SK-N-SH (cell line): ENCODE measurements around the gene MYO15A. TPM values are rescaled to one million over a fixed set of nuclear protein-coding genes. Genes with fewer than 3 reads are reported as not detected.

Experiments
- CTCF ChIA-PET: fragments of 300-600, 350-600 bp; formaldehyde crosslinking; extraction: SDS; loops from one replicate; lab custom pipeline; 2021; lab: Yijun Ruan, JAX
- POLR2A ChIA-PET: fragments of 350-600 bp; sonication (Branson Sonifier 250); formaldehyde crosslinking; extraction: SDS; loops from one replicate; lab custom pipeline; 2020; ENCODE audit warnings: antibody characterized with exemption, inconsistent platforms; lab: Yijun Ruan, JAX
- DNase-seq: peaks from one replicate; pipeline ENCODE4 v3.0.0; 2012
- H2AFZ ChIP-seq: fragments of 200-600 bp; sonication (generic); 2 replicates; pipeline ENCODE4 v1.8.1; 2016; ENCODE audit warnings: antibody characterized with exemption, mild to moderate bottlenecking, low read depth
- H3F3A ChIP-seq: fragments of 200-600 bp; sonication (generic); replicated peaks from 2 replicates; pipeline ENCODE3; 2016; ENCODE audit warnings: antibody characterized with exemption, mild to moderate bottlenecking; ENCODE audit not compliant: insufficient read depth
- H3K27ac ChIP-seq, 2 experiments: fragments of 200-500 bp in 1 of 2; fragments of 200-600 bp in 1 of 2; sonication (Bioruptor generic) in 1 of 2; sonication (generic), shearing (Covaris generic) in 1 of 2; 2 replicates each; pipeline versions ENCODE4 v1.5.1 to v1.6.1; 2014 to 2016; ENCODE audit warnings: low read depth in 2 of 2, inconsistent platforms in 1 of 2, low read length in 1 of 2, mild to moderate bottlenecking in 1 of 2, mixed read lengths in 1 of 2
- H3K27me3 ChIP-seq: fragments of 200-600 bp; sonication (generic), shearing (Covaris generic); 2 replicates; pipeline ENCODE4 v1.6.1; 2016; ENCODE audit warnings: mixed run types; ENCODE audit not compliant: insufficient read depth
- H3K36me3 ChIP-seq, 2 experiments: fragments of 200-500 bp in 1 of 2; fragments of 200-600 bp in 1 of 2; sonication (Bioruptor generic) in 1 of 2; sonication (generic) in 1 of 2; replicated peaks in 1 of 2; 2 replicates each; pipeline versions ENCODE3 to v1.5.1; 2014 to 2016; ENCODE audit warnings: low read length in 1 of 2, mild to moderate bottlenecking in 1 of 2; ENCODE audit not compliant: insufficient read depth in 2 of 2, control insufficient read depth in 1 of 2
- H3K4me1 ChIP-seq, 2 experiments: fragments of 200-500 bp in 1 of 2; fragments of 200-600 bp in 1 of 2; sonication (Bioruptor generic) in 1 of 2; sonication (generic), shearing (Covaris generic) in 1 of 2; 2 replicates each; pipeline versions ENCODE4 v1.5.1 to v1.6.1; 2014 to 2016; ENCODE audit warnings: low read depth in 1 of 2, low read length in 1 of 2, mixed run types in 1 of 2; ENCODE audit not compliant: insufficient read depth in 2 of 2, control insufficient read depth in 1 of 2
- H3K4me2 ChIP-seq: fragments of 200-600 bp; sonication (generic), shearing (Covaris generic); 2 replicates; pipeline ENCODE4 v1.6.1; 2017; ENCODE audit warnings: mixed run types
- H3K4me3 ChIP-seq, 2 experiments: fragments of 200-500 bp in 1 of 2; fragments of 200-600 bp in 1 of 2; sonication (Bioruptor generic) in 1 of 2; sonication (generic), shearing (Covaris generic) in 1 of 2; 2 replicates each; pipeline versions ENCODE4 v1.5.1 to v1.8.1; 2014 to 2016; ENCODE audit warnings: low read depth in 2 of 2, inconsistent platforms in 1 of 2, low read length in 1 of 2, mild to moderate bottlenecking in 1 of 2, mixed read lengths in 1 of 2, moderate library complexity in 1 of 2
- H3K79me2 ChIP-seq: fragments of 200-600 bp; sonication (generic); 2 replicates; pipeline ENCODE4 v1.8.1; 2017; ENCODE audit warnings: mild to moderate bottlenecking; ENCODE audit not compliant: insufficient read depth
- H3K9ac ChIP-seq: fragments of 200-600 bp; sonication (generic); 2 replicates; pipeline ENCODE4 v1.6.1; 2017; ENCODE audit warnings: mixed run types
- H3K9me2 ChIP-seq: fragments of 200-600 bp; sonication (generic); 2 replicates; pipeline ENCODE4 v1.6.1; 2017; ENCODE audit warnings: mixed run types
- H3K9me3 ChIP-seq: fragments of 200-600 bp; sonication (generic); 2 replicates; pipeline ENCODE4 v1.6.1; 2017; ENCODE audit warnings: mixed run types, mild to moderate bottlenecking, moderate library complexity
- H4K20me1 ChIP-seq: fragments of 200-600 bp; sonication (generic); 2 replicates; pipeline ENCODE4 v1.6.1; 2017; ENCODE audit warnings: mild to moderate bottlenecking, mixed run types; ENCODE audit not compliant: insufficient read depth
- CTCF ChIP-seq: fragments of 200-600 bp; sonication (generic); IDR thresholded peaks from 2 replicates; pipeline ENCODE4 v1.6.1; 2017; ENCODE audit warnings: antibody characterized with exemption, mild to moderate bottlenecking, moderate library complexity
- EP300 ChIP-seq, 2 experiments: IDR thresholded peaks; 2 replicates each; pipeline versions ENCODE4 v1.4.0 to v1.6.1; 2012; ENCODE audit warnings: borderline replicate concordance in 1 of 2, low read depth in 1 of 2, low read length in 1 of 2
- EZH2phosphoT487 ChIP-seq: fragments of 200-600 bp; sonication (generic); IDR thresholded peaks from 2 replicates; pipeline ENCODE4 v1.6.1; 2017; ENCODE audit warnings: low read depth, mixed run types, mild to moderate bottlenecking, antibody characterized with exemption, moderate library complexity, borderline replicate concordance
- FOXM1 ChIP-seq: IDR thresholded peaks from 2 replicates; pipeline ENCODE4 v1.4.0; 2012; ENCODE audit warnings: low read depth, mild to moderate bottlenecking
- GABPA ChIP-seq: IDR thresholded peaks from 2 replicates; pipeline ENCODE4 v1.4.0; 2012; ENCODE audit warnings: low read depth, mild to moderate bottlenecking
- MAX ChIP-seq: IDR thresholded peaks from 2 replicates; pipeline ENCODE4 v1.4.0; 2012; ENCODE audit warnings: low read depth
- NFIC ChIP-seq: IDR thresholded peaks from 2 replicates; pipeline ENCODE4 v1.4.0; 2012; ENCODE audit warnings: borderline replicate concordance
- NRF1 ChIP-seq: IDR thresholded peaks from 2 replicates; pipeline ENCODE4 v1.6.1; 2012; ENCODE audit warnings: low read depth, mild to moderate bottlenecking, low read length
- POLR2AphosphoS5 ChIP-seq: IDR thresholded peaks from 2 replicates; pipeline ENCODE4 v1.6.1; 2012; ENCODE audit warnings: low read depth, low read length
- RFX5 ChIP-seq: IDR thresholded peaks from 2 replicates; pipeline ENCODE4 v1.6.1; 2012; ENCODE audit warnings: mild to moderate bottlenecking, improper control_type of control experiment, low read length
- SIN3A ChIP-seq: IDR thresholded peaks from 2 replicates; pipeline ENCODE4 v1.6.1; 2012; ENCODE audit warnings: low read depth, mild to moderate bottlenecking, low read length, moderate library complexity, borderline replicate concordance
- SMC3 ChIP-seq: IDR thresholded peaks from 2 replicates; pipeline ENCODE4 v1.6.1; 2012; ENCODE audit warnings: low read depth, low read length, improper control_type of control experiment
- TAF1 ChIP-seq: IDR thresholded peaks from 2 replicates; pipeline ENCODE4 v1.6.1; 2012; ENCODE audit warnings: low read depth, mild to moderate bottlenecking, low read length, moderate library complexity, borderline replicate concordance
- USF1 ChIP-seq: IDR thresholded peaks from 2 replicates; pipeline ENCODE4 v1.4.0; 2012; ENCODE audit warnings: low read depth, borderline replicate concordance
- USF2 ChIP-seq: fragments of 150-350 bp; IDR thresholded peaks from 2 replicates; pipeline ENCODE4 v1.6.1; 2017; ENCODE audit warnings: antibody characterized with exemption, low read length, low read depth, borderline replicate concordance
- YY1 ChIP-seq: IDR thresholded peaks from 2 replicates; pipeline ENCODE4 v1.4.0; 2012; ENCODE audit warnings: low read depth, mild to moderate bottlenecking
- WGBS: methylation state at CpG from one replicate; pipeline ENCODE4 v1.1.6; 2017; ENCODE audit warnings: low lambda C conversion rate; 5-methylcytosine and 5-hydroxymethylcytosine counted together
- polyA plus RNA-seq, 3 experiments: library from polyadenylated mRNA; depleted of rRNA; stranded (reverse); fragments of >200 nt; gene quantifications; 2 replicates each; pipeline ENCODE4 v1.2.3, GENCODE V29; 2012
- TF ChIP-seq, protein P1 (sequence below): IDR thresholded peaks from 2 replicates; pipeline ENCODE4 v1.4.0; 2012; ENCODE audit warnings: low read depth, borderline replicate concordance
- TF ChIP-seq, protein P2 (sequence below): IDR thresholded peaks from 2 replicates; pipeline ENCODE4; 2012

MYO15A gene
- polyA plus RNA-seq, 1 of the 3 experiments (the other 2 are of a cell fraction): 0.43 TPM

DNA sequence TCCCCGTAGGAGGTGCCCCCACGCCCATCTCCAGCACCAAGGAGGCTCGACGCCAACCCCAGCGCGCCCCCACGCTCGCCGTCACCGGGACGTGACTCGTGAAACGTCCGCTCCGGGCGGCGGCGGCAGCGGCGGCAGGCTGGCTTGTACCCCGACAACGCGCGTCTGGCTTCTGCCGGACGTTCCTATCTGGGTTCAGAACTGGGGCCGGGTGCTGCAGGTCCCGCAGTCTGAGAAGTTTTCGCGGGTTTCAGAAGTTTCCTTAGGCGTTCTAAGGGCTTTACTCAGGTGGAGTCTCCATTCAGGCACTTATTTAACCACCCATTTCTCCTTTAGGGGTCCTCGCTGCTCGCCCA is 74.4 kb downstream of the MYO15A start:
- H3K36me3 ChIP-seq: peaks cover 2 to 3% of the 10 kb centered on the region in 2 experiments
- H3F3A ChIP-seq: peaks cover 44% of the 10 kb centered on the region
- peaks cover 7 to 37% of the 10 kb centered on the region in 2 experiments; a peak in 2 of 4 replicates for H3K4me1 ChIP-seq
- H4K20me1 ChIP-seq: peaks cover 38% of the 10 kb centered on the region
- H3K9me3 ChIP-seq: no peaks in the 10 kb centered on the region
- H3K79me2 ChIP-seq: peaks cover 42% of the 10 kb centered on the region
- H3K4me2 ChIP-seq: peak overlapping the region; percentile 98
- TF ChIP-seq YY1 (no peak), CTCF (no peak), NRF1 (no peak), SIN3A (0 out of 2 replicates have a peak, but pooled peaks have one; percentile 34), MAX (no peak; the same call in 1 of the 2 replicates), TAF1 (peak; percentile 61; the same call in 1 of the 2 replicates), NFIC (no peak), RFX5 (no peak), EZH2phosphoT487 (no peak), USF2 (no peak), SMC3 (no peak), GABPA (no peak; the same call in 1 of the 2 replicates), USF1 (no peak), EP300 (IDR thresholded peaks at IDR 0.05; ENCODE audit: borderline replicate concordance in 1 of 2, low read depth in 1 of 2, low read length in 1 of 2) (no peak), POLR2AphosphoS5 (no peak; the same call in 1 of the 2 replicates), FOXM1 (no peak)
- TF ChIP-seq, protein P1, sequence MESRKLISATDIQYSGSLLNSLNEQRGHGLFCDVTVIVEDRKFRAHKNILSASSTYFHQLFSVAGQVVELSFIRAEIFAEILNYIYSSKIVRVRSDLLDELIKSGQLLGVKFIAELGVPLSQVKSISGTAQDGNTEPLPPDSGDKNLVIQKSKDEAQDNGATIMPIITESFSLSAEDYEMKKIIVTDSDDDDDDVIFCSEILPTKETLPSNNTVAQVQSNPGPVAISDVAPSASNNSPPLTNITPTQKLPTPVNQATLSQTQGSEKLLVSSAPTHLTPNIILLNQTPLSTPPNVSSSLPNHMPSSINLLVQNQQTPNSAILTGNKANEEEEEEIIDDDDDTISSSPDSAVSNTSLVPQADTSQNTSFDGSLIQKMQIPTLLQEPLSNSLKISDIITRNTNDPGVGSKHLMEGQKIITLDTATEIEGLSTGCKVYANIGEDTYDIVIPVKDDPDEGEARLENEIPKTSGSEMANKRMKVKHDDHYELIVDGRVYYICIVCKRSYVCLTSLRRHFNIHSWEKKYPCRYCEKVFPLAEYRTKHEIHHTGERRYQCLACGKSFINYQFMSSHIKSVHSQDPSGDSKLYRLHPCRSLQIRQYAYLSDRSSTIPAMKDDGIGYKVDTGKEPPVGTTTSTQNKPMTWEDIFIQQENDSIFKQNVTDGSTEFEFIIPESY: no peak
- TF ChIP-seq, protein P2, sequence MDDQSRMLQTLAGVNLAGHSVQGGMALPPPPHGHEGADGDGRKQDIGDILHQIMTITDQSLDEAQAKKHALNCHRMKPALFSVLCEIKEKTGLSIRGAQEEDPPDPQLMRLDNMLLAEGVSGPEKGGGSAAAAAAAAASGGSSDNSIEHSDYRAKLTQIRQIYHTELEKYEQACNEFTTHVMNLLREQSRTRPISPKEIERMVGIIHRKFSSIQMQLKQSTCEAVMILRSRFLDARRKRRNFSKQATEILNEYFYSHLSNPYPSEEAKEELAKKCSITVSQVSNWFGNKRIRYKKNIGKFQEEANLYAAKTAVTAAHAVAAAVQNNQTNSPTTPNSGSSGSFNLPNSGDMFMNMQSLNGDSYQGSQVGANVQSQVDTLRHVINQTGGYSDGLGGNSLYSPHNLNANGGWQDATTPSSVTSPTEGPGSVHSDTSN: no peak
- CTCF ChIA-PET: interaction anchor here (0.8 to 1.9 kb wide), 4 partner anchors 10 to 41 kb away, joined by 3 to 6 read pairs (median 4); no protein-coding TSS in a partner anchor
- H3K27ac ChIP-seq: peak overlapping the region; percentile 96 to 98
- peak overlapping the region; percentile 65 to 84 for H3K4me3 ChIP-seq
- POLR2A ChIA-PET: interaction anchor here (0.9 to 2.0 kb wide), 4 partner anchors 13 to 21 kb away, joined by 3 to 5 read pairs (median 4); no protein-coding TSS in a partner anchor
- H3K9me2 ChIP-seq: no peaks in the 10 kb centered on the region
- DNase-seq: peak; percentile 83
- peak overlapping the region; percentile 93 for H3K9ac ChIP-seq
- peak overlapping the region; percentile 80 for H2AFZ ChIP-seq
- H3K27me3 ChIP-seq: no peaks in the 10 kb centered on the region
- WGBS: 0% methylated on average over 18 of the region's 33 CpGs
